Activated effector memory CD4-positive, alpha-beta T cell treated with anti-CD3 and anti-CD28 coated beads, Interleukin-2, amount 50 U/mL, for 16 hours (primary cell): ENCODE results near the gene LSAMP.

Source experiments
- DNase-seq: peaks from one replicate; pipeline ENCODE4 v3.0.0-alpha.2; 2020

The LSAMP gene

DNA sequence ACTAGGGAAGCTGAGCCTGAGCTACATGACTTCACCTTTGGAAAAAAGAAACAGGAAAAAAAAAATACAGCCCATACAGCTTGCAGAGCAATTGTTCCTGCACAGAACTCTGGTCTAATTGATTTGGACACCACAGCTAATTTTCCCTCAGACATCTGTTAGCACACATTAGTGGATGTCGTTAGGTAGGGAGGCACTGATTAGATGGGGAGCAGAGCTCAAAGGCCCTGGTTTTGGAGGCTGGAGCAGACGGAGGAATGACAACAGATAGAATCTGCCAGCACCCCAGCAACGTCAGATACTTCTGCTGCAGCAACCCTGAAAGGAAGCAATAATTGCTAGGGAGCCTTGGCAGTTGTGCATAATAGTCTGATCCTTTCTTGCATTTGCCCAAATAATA, 398.9 kb downstream of the LSAMP start:
- DNase-seq, result no peak

GRCh38 chr3:116045314-116045713, 400.0 kb downstream of the LSAMP start:
- DNase-seq, result no peak

DNA sequence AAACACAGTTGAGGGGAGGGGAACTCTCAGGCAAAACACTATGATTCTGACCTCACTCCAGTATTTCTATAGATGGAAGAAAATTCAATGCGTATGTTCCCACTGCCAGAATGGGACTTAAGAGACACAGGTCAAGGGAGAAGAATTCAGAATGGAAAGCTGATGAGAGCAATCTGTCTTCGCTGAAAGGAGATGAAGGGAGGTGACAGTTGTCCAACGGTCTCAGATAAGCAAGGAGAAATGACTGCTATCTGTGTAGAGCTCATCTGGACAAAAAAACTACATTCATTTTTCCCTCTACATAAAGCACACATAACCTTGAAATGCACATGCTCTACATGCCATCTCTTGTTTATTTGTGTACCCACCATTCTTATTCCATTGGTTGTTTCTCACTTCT, 405.1 kb downstream of the LSAMP start:
- DNase-seq, result no peak

DNA sequence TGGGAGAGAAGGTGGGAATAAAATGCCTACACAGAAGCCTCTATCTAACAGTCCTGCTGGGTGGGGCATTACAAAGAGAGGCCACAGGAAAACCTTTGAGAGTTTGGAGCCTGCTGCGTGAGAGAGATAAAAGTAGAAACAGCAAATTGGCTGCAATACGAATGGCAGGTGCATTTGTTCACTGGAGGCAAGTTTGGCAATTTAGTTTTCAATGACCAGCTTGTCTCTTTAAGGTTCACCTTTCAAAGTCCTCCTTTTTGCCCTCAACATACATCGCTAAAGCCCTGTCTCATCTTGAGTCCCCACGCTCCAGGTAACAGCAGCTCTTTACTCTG, 405.7 kb downstream of the LSAMP start:
- no peak for DNase-seq

- DNase-seq, result no peak
Observed at GRCh38 chr3:116038968-116039650, 406.2 kb downstream of the LSAMP start.

GRCh38 chr3:116037954-116038911, 407.1 kb downstream of the LSAMP start:
- no peak for DNase-seq

- DNase-seq, result no peak
Observed at GRCh38 chr3:116035429-116035828, 409.9 kb downstream of the LSAMP start.

GRCh38 chr3:116034794-116035193, 410.5 kb downstream of the LSAMP start:
- DNase-seq, result no peak

DNA sequence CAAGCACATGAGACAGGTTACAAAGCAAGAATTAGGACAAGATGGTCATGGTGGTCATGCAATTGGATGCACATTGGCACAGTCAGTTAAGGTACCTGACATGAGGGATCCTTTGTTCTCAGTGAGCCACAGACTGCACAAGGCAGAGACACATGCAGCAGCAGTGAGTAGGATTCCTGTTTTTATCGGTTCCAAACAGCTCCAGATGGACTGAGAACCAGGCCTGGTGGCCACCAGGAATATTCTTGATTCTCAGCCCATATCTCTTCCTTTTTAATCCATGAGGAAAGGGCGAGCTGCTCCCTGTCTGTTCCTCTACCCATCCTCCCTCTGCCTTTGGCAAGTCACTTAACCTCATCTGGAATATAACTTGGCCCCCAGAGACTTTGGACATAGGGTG, 411.2 kb downstream of the LSAMP start:
- DNase-seq, result no peak

DNA sequence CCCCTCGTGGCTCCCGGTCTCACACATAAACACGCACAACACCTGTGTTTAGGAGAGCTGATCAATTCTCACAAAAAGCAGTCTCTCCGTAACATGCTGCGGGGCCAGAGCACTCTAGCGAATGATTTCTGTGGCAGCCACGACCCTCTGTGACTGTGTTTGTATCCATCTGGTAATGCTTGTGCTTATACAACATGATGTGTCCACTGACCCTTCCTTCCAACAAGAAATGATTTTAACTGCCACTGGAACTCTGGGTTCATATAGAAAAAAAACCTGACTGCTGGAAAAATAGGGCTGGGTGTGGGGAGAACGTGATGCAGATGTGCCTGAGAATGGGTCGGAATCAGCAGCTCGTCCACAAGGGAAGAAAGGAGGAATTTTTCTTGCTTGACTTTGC, 411.8 kb downstream of the LSAMP start:
- no peak for DNase-seq

GRCh38 chr3:116032176-116032575, 413.1 kb downstream of the LSAMP start:
- DNase-seq, result no peak

DNA sequence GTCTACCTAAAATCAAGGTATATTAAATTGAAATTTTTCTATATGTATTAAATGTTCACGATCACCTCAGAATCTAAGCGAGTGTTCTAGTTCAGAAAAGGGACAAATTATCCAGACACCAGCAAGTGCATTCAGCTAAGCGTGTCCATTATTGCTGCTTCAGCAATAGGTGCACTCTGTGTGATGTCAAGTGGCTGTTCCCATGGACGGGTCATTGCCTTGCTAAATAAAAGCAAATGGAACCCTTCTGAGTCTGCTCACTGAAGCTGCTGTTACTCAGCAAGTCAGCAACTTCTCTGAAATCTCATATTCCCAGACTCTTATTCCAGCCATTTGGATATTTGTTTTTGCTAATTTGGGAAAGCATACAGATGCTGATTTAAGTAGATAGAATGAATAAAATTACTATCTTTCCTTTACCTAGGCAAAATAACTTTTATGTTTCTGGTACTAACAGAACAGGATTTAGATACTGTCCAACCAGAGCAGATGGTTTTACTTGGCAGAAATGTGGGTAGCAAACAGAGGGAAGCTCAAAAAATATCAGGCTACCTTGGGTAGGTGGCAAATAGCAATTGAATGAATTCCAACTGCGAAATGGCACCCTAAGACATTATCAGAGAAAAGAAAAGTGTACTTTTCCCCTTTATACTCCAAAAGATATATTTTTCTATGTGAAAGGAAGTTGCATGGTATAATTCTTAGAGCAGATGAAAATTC, 415.0 kb downstream of the LSAMP start:
- DNase-seq, result no peak

- no peak for DNase-seq
Observed at GRCh38 chr3:116029266-116029665, 416.0 kb downstream of the LSAMP start.

- DNase-seq, result no peak
Observed at GRCh38 chr3:116028157-116028556, 417.1 kb downstream of the LSAMP start.

- no peak for DNase-seq
Observed at GRCh38 chr3:116020989-116021388, 424.3 kb downstream of the LSAMP start.

DNA sequence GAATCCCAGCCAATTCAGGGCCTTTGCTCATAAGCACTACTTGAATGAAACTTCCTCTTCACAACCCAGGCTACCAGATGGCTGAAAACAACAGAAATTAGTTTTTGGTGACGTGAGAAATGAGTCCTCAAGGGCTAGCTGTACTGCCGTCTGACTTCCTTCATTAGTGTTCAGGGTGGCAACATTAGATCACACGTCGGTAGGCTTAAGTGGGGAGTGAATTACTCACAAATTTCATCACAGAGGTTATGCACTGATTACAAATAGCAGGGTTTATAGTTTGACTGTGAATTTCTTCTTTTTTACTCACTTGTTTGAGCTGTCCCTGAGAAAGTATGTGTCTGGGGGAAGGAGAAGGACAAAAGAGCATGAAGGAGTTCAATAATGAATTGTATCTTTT, 424.8 kb downstream of the LSAMP start:
- DNase-seq, result no peak

GRCh38 chr3:116019254-116019763, 426.0 kb downstream of the LSAMP start:
- DNase-seq, result no peak

GRCh38 chr3:116018646-116019045, 426.6 kb downstream of the LSAMP start:
- DNase-seq, result no peak

DNA sequence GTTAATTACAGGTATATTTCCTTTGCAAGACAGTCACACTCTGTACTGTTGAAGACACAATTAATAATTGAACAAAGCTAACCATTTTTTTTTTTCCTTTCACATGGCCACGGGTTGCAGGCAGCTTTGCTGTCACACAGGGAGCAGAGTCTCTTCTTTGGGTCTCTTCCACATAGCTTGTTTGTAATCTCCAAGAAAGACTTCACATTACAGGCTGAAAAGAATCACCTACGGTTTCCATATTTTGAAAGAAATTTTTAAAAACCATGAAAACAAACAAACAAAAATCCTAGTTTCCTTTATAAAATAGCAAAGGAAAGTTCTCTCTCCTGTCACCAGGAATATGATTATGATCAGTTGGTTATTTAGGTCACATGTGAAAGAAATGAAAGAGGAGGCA, 429.4 kb downstream of the LSAMP start:
- no peak for DNase-seq

- no peak for DNase-seq
Observed at GRCh38 chr3:116007000-116007399, 438.3 kb downstream of the LSAMP start.

GRCh38 chr3:116005404-116005803, 439.9 kb downstream of the LSAMP start:
- DNase-seq, result no peak

DNA sequence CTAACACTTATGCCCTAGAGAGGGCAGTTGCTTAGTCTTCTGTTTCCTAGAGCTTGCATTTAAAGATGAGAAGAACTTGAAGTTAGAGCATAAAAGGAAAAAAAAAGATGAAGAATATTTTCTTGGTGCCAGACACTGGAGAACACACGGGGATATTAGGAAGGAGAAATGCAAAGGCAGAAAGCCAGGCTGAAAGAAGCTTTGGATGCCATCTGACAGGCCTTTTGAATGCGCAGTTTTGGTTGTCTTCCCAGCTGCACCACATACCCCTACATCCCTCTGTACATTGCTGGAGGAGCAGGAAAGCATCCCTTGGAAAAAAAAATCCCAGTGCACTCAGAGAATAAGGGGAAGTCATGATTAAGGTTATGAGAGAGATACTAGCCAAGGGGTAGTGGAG, 443.1 kb downstream of the LSAMP start:
- no peak for DNase-seq

DNA sequence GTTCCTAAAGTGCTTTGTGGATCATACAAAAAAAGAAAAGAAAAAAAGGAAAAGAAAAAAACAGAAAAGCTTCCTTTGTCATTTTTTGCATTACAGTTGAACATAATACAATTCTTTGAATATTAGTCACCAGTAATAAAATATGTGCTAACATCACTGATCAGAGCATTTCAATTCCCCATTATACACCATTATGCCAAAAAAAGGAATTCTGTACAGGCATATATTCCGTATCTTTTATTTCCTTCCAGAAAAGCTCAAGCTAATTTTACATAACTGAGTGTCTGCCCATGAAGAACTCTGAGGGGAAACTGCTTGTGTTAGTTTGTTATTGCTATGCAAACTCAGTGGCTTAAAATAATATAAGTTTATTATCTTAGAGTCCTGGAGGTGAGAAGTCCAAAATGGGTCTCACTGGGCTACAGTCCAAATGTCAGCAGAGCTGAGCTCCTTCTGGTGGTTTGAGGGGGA, 444.1 kb downstream of the LSAMP start:
- no peak for DNase-seq
